H1 (cell line): ENCODE data around the gene ARID2. TPM values are rescaled to one million over a fixed set of nuclear protein-coding genes. Genes with fewer than 3 reads are reported as not detected.

Experiments used
- CHD7 ChIP-seq: fragments of 300-600 bp; sonication (generic); IDR thresholded peaks from 2 replicates; pipeline ENCODE4 v1.7.1; 2012; ENCODE audit warnings: low read length, moderate library complexity, mild to moderate bottlenecking, inconsistent platforms; ENCODE audit not compliant: insufficient replicate concordance
- CTBP2 ChIP-seq: IDR thresholded peaks from 2 replicates; pipeline ENCODE4 v1.7.0; 2011; ENCODE audit warnings: borderline replicate concordance, mild to moderate bottlenecking, moderate library complexity, mixed read lengths, low read length; ENCODE audit not compliant: insufficient read depth, insufficient read length
- CTCF ChIP-seq, 3 experiments: IDR thresholded peaks; 1 replicate in 2 of 3; 2 replicates in 1 of 3; pipeline versions ENCODE4 v1.5.1 to v1.6.1; 2011; ENCODE audit warnings: low read length in 3 of 3, mild to moderate bottlenecking in 3 of 3, inconsistent platforms in 2 of 3, low read depth in 1 of 3, moderate library complexity in 1 of 3; ENCODE audit not compliant: insufficient read depth in 1 of 3; ENCODE audit errors: control extremely low read depth in 1 of 3
- EP300 ChIP-seq, 2 experiments: IDR thresholded peaks; 1 replicate in 1 of 2; 2 replicates in 1 of 2; pipeline ENCODE4 v1.6.1; 2011 to 2012; ENCODE audit warnings: low read depth in 2 of 2, low read length in 2 of 2, mild to moderate bottlenecking in 2 of 2, borderline replicate concordance in 1 of 2, inconsistent platforms in 1 of 2, moderate library complexity in 1 of 2
- POLR2A ChIP-seq, 2 experiments: IDR thresholded peaks; 1 replicate in 1 of 2; 2 replicates in 1 of 2; pipeline ENCODE4 v1.6.1; 2011; ENCODE audit warnings: low read depth in 2 of 2, low read length in 2 of 2, mild to moderate bottlenecking in 2 of 2; ENCODE audit errors: control extremely low read depth in 1 of 2
- RBBP5 ChIP-seq: IDR thresholded peaks from 2 replicates; pipeline ENCODE4 v1.7.1; 2012; ENCODE audit warnings: low read depth, mild to moderate bottlenecking, inconsistent platforms, low read length, moderate library complexity, borderline replicate concordance
- polyA plus RNA-seq, 7 experiments: library from polyadenylated mRNA; depleted of rRNA in 3 of 7; stranded (reverse) in 5 of 7; unstranded in 2 of 7; fragments of >200 nt in 5 of 7; fragments of 200-250 nt in 2 of 7; gene quantifications; 1 replicate in 5 of 7; 2 replicates in 1 of 7; 4 replicates in 1 of 7; pipeline versions ENCODE4 v1.2.1 to v1.2.3, GENCODE V29; 2011 to 2013; ENCODE audit warnings: missing spikeins in 2 of 7, mixed read lengths in 2 of 7
- total RNA-seq: library from RNA; stranded (reverse); fragmentation: NEBNext Ultra II Directional; extraction: Animal tissue kit (Norgen Biotek cat#: 25700); gene quantifications from 2 replicates; pipeline ENCODE4 v1.2.1, GENCODE V29; 2021

Gene ARID2
- total and polyA plus RNA-seq, 2 of the 8 experiments (the other 6 are each of a cell fraction or from before 2014, with no cell fraction given): 32.0 to 45.2 TPM

GRCh38 chr12:45730348-45731189 lies 1.1 kb downstream of the ARID2 start (continued):
- TF ChIP-seq EP300 (IDR thresholded peaks at IDR 0.05; ENCODE audit: borderline replicate concordance in 1 of 2, low read depth in 2 of 2, low read length in 2 of 2) (no peak), CTBP2 (no peak), CTCF (IDR thresholded peaks at IDR 0.05; ENCODE audit: control extremely low read depth in 1 of 3, insufficient read depth in 1 of 3, low read depth in 1 of 3, low read length in 3 of 3) (no peak), POLR2A (IDR thresholded peaks at IDR 0.05; ENCODE audit: control extremely low read depth in 1 of 2, low read depth in 2 of 2, low read length in 2 of 2) (peak; percentile 45 to 65; a peak in 2 of 3 replicates), RBBP5 (no peak), CHD7 (no peak)
